Neural cell (in vitro differentiated cells): ENCODE measurements around the gene KIRREL2.

Source experiments
- EP300 ChIP-seq: fragments of 450-650 bp; conservative IDR thresholded peaks from 2 replicates; pipeline ENCODE4 v1.6.1; 2014; ENCODE audit warnings: antibody characterized with exemption, mild to moderate bottlenecking, moderate library complexity; ENCODE audit not compliant: poor library complexity, severe bottlenecking
- EZH2 ChIP-seq: fragments of 200-600, 300-800 bp; shearing (Covaris generic), sonication (generic); IDR thresholded peaks from 2 replicates; pipeline ENCODE4 v1.6.1; 2014; ENCODE audit warnings: antibody characterized with exemption, low read length, borderline replicate concordance, mild to moderate bottlenecking; ENCODE audit not compliant: insufficient read depth, poor library complexity, severe bottlenecking
- POLR2AphosphoS5 ChIP-seq: IDR thresholded peaks from 2 replicates; pipeline ENCODE4 v1.6.1; 2012
- TAF1 ChIP-seq: IDR thresholded peaks from 2 replicates; pipeline ENCODE4 v1.6.1; 2012; ENCODE audit warnings: low read depth
- TF ChIP-seq, protein P1 (sequence below): fragments of 450-650 bp; IDR thresholded peaks from 2 replicates; pipeline ENCODE4 v1.5.1; 2014; ENCODE audit warnings: antibody characterized with exemption, mild to moderate bottlenecking, moderate library complexity; ENCODE audit not compliant: poor library complexity, severe bottlenecking
- TF ChIP-seq, protein P2 (sequence below): IDR thresholded peaks from 2 replicates; pipeline ENCODE4 v1.6.1; 2012; ENCODE audit warnings: borderline replicate concordance

DNA sequence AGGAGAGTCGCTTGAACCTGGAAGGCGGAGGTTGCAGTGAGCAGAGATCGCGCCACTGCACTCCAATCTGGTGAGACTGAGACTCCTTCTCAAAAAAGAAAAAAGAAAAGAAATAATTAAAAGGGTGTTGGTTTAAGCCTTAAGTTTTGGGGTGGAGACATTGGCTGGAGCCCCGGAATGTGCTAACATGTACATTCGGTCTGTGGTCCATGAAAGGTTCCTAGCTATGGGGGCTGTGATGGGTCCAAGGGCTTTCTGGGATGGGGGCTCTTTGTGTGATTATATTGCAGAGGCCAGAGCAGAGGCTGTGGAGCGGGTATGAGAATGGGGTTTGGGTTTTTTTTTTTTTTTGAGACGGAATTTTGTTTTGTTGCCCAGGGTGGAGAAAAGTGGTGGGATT, 29.2 kb downstream of the KIRREL2 start:
- TF ChIP-seq, protein P1, sequence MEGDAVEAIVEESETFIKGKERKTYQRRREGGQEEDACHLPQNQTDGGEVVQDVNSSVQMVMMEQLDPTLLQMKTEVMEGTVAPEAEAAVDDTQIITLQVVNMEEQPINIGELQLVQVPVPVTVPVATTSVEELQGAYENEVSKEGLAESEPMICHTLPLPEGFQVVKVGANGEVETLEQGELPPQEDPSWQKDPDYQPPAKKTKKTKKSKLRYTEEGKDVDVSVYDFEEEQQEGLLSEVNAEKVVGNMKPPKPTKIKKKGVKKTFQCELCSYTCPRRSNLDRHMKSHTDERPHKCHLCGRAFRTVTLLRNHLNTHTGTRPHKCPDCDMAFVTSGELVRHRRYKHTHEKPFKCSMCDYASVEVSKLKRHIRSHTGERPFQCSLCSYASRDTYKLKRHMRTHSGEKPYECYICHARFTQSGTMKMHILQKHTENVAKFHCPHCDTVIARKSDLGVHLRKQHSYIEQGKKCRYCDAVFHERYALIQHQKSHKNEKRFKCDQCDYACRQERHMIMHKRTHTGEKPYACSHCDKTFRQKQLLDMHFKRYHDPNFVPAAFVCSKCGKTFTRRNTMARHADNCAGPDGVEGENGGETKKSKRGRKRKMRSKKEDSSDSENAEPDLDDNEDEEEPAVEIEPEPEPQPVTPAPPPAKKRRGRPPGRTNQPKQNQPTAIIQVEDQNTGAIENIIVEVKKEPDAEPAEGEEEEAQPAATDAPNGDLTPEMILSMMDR: no peak
- TF ChIP-seq TAF1 (no peak), EZH2 (no peak), EP300 (no peak), POLR2AphosphoS5 (no peak)
- TF ChIP-seq, protein P2, sequence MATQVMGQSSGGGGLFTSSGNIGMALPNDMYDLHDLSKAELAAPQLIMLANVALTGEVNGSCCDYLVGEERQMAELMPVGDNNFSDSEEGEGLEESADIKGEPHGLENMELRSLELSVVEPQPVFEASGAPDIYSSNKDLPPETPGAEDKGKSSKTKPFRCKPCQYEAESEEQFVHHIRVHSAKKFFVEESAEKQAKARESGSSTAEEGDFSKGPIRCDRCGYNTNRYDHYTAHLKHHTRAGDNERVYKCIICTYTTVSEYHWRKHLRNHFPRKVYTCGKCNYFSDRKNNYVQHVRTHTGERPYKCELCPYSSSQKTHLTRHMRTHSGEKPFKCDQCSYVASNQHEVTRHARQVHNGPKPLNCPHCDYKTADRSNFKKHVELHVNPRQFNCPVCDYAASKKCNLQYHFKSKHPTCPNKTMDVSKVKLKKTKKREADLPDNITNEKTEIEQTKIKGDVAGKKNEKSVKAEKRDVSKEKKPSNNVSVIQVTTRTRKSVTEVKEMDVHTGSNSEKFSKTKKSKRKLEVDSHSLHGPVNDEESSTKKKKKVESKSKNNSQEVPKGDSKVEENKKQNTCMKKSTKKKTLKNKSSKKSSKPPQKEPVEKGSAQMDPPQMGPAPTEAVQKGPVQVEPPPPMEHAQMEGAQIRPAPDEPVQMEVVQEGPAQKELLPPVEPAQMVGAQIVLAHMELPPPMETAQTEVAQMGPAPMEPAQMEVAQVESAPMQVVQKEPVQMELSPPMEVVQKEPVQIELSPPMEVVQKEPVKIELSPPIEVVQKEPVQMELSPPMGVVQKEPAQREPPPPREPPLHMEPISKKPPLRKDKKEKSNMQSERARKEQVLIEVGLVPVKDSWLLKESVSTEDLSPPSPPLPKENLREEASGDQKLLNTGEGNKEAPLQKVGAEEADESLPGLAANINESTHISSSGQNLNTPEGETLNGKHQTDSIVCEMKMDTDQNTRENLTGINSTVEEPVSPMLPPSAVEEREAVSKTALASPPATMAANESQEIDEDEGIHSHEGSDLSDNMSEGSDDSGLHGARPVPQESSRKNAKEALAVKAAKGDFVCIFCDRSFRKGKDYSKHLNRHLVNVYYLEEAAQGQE: no peak
